Colonic mucosa (tissue), 4 donors: ENCODE results near the gene CLDN7. TPM values are rescaled to one million over a fixed set of nuclear protein-coding genes. Genes with fewer than 3 reads are reported as not detected.

ENCODE experiments used
- DNase-seq: peaks from one replicate; pipeline ENCODE4 v3.0.0-alpha.2; 2020
- H3K27ac ChIP-seq: fragments of 200-600 bp; one replicate; pipeline ENCODE4 v1.8.0; 2021
- H3K27me3 ChIP-seq: fragments of 200-600 bp; one replicate; pipeline ENCODE4 v1.8.0; 2021
- H3K36me3 ChIP-seq: fragments of 200-600 bp; one replicate; pipeline ENCODE4 v1.8.0; 2021
- H3K4me1 ChIP-seq: fragments of 200-600 bp; one replicate; pipeline ENCODE4 v1.8.0; 2021; ENCODE audit warnings: mild to moderate bottlenecking
- H3K4me3 ChIP-seq: fragments of 200-600 bp; one replicate; pipeline ENCODE4 v1.8.0; 2021
- H3K9ac ChIP-seq, 2 donors: one replicate each; pipeline ENCODE4 v1.7.0; 2013; ENCODE audit warnings: control low read depth in 2 of 2, low read depth in 2 of 2, low read length in 2 of 2
- H3K9me3 ChIP-seq: fragments of 200-600 bp; one replicate; pipeline ENCODE4 v1.8.0; 2021
- intact Hi-C: fragments of 100-400 bp; cut with DNase I; formaldehyde crosslinking; loops from one replicate; pipeline ENCODE4 v1.14.1; 2022
- total RNA-seq, 2 donors: library from RNA; stranded (reverse); fragmentation: NEBNext Ultra II Directional in 1 of 2; extraction: Animal tissue kit (Norgen Biotek cat#: 25700) in 1 of 2; gene quantifications; one replicate each; pipeline ENCODE4 v1.2.1, GENCODE V29; 2021
- TF ChIP-seq, protein P1 (sequence below): fragments of 200-600 bp; IDR thresholded peaks from one replicate; pipeline ENCODE4 v1.8.0; 2022; ENCODE audit warnings: antibody characterized with exemption, mild to moderate bottlenecking
- donor health status: healthy.
- donor health status: DM: no; HTN: no; CAD: no.
- donor health status: DM: no; HTN: no; CAD: no.

The CLDN7 gene
- total RNA-seq, 2 donors from 2014 or later: 798 to 919 TPM

- H3K36me3 ChIP-seq: peaks cover 19% of the 10 kb centered on the region
These were observed 33.4 kb downstream of the CLDN7 start for GRCh38 chr17:7228920-7229319.

DNA sequence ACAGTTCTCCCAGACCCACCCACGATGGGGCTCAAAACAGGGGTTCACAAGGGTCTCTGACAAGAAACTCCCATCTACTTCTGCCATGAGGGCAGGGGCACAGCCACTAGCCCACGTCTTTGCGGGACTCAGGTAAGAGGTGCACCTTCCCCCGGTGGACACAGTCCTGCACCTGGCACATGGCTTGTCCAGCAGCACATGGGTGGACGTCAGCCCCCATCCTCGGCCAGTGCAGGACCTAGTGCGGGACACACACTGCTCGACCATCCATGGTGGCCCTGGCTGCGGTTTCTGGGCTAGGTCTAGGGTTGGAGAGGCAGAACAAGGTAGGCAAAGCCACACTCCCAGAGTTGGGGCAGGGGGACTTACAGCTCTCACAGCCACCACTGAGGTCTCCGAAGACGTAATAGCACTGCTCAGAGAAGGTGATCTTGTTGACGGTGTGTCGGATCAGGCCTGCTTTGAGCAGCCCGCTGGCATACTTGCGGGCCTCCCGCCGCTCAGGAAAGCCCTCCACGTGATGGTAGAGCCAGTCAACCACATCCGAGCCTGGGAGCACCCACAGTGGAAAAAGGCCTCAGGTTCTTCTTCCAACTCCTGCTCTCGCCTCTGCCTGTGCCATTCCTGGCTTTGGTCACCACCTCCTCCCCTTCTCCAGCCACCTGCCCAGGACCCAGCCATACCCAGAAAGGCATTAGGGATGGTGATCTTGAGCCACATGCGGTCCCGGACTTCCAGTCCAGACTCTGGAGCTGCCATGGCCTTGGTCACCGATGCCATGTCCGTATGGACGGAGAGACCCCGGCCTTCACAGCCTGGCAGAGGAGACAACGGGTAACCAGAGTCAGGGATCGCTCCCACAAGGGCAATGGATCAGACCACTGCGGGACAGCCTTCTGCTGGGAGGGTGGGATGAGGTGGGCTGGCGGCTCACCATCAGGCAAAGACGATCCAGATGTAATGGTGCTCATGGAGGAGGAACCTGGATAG is 35.3 kb downstream of the CLDN7 start:
- Histone ChIP-seq H3K4me1 (no peaks in the 10 kb centered on the region), H3K36me3 (peaks cover 30% of the 10 kb centered on the region), H3K9ac (no peak overlapping the region), H3K9me3 (no peaks in the 10 kb centered on the region), H3K27ac (no peak overlapping the region), H3K4me3 (no peak overlapping the region), H3K27me3 (no peaks in the 10 kb centered on the region)
- DNase-seq: no peak
- TF ChIP-seq, protein P1, sequence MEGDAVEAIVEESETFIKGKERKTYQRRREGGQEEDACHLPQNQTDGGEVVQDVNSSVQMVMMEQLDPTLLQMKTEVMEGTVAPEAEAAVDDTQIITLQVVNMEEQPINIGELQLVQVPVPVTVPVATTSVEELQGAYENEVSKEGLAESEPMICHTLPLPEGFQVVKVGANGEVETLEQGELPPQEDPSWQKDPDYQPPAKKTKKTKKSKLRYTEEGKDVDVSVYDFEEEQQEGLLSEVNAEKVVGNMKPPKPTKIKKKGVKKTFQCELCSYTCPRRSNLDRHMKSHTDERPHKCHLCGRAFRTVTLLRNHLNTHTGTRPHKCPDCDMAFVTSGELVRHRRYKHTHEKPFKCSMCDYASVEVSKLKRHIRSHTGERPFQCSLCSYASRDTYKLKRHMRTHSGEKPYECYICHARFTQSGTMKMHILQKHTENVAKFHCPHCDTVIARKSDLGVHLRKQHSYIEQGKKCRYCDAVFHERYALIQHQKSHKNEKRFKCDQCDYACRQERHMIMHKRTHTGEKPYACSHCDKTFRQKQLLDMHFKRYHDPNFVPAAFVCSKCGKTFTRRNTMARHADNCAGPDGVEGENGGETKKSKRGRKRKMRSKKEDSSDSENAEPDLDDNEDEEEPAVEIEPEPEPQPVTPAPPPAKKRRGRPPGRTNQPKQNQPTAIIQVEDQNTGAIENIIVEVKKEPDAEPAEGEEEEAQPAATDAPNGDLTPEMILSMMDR: no peak
- intact Hi-C loops: no loop called here

More at GRCh38 chr17:7228920-7229319, 33.4 kb downstream of the CLDN7 start:
- Histone ChIP-seq H3K4me1 (no peaks in the 10 kb centered on the region), H3K27me3 (no peaks in the 10 kb centered on the region), H3K4me3 (no peak overlapping the region), H3K9me3 (no peaks in the 10 kb centered on the region), H3K27ac (no peak overlapping the region), H3K9ac (no peak overlapping the region)
- TF ChIP-seq, protein P1: no peak
- intact Hi-C loops: no loop called here
- no peak for DNase-seq

DNA sequence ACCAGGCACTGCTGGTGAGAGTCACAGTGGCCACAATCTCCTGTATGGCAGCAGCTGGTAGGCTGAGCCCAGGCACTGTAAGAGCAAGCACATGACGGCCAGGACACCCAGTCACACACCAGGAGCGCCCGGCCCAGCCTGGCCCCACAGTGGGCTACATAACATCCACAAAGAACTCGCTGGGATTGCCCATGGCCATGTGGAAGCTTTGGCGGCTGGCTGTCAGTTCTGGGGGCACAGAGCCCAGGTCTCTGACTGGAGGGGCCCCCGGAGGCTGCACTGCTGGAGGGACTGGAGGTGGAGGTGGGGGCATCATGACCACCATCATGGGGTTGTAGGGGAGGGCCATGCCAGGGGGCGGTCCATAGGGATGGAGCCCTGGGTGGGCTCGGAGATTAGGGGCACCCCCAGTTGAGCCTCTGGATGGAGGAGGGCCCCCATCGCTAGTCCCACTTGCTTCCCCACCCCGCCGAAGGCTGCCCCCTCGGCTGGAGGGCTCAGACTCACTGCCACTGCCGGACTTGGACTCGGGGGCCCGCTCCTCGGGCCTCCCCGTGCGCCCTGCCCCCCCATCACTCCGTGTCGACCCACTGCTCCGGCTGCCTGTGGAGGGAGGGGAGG is 36.5 kb downstream of the CLDN7 start:
- H3K4me3 ChIP-seq: no peak overlapping the region
- DNase-seq: no peak
- H3K27ac ChIP-seq: no peak overlapping the region
- peaks cover 10% of the 10 kb centered on the region for H3K4me1 ChIP-seq
- H3K27me3 ChIP-seq: no peaks in the 10 kb centered on the region
- no peaks in the 10 kb centered on the region for H3K9me3 ChIP-seq
- H3K36me3 ChIP-seq: peaks cover 30% of the 10 kb centered on the region
- intact Hi-C loops: no loop called here
- H3K9ac ChIP-seq: no peak overlapping the region
- TF ChIP-seq, protein P1: no peak

GRCh38 chr17:7224661-7225111 is 37.6 kb downstream of the CLDN7 start:
- Histone ChIP-seq H3K27ac (no peak overlapping the region), H3K27me3 (no peaks in the 10 kb centered on the region), H3K4me1 (peaks cover 14% of the 10 kb centered on the region), H3K9me3 (no peaks in the 10 kb centered on the region), H3K4me3 (no peak overlapping the region), H3K9ac (no peak overlapping the region), H3K36me3 (peaks cover 23% of the 10 kb centered on the region)
- TF ChIP-seq, protein P1: no peak
- intact Hi-C loops: no loop called here
- no peak for DNase-seq

DNA sequence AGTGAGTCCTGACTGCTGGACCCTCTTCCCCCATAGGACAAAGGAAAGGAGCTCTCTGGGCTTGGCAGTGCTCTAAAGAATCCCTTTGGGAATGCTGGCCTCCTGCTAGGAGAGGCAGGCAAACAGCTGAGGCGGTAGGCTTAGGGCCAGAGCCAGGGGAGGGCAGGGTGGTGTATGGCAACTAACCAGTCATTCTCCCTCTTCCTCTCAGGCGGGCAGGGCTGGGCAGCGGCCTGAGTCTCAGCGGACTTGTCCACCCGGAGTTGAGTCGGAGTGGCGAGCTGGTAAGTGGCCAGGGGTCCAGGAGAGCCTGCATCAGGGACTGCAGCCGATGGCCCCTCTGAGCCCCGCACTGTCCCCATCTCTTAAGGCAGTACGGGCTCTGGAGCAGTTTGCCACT is 38.2 kb downstream of the CLDN7 start:
- no peak overlapping the region for H3K27ac ChIP-seq

More for the DNA sequence above, 38.2 kb downstream of the CLDN7 start:
- H3K4me3 ChIP-seq: no peak overlapping the region
- no peak for DNase-seq
- H3K9ac ChIP-seq: no peak overlapping the region
- H3K36me3 ChIP-seq: peaks cover 17% of the 10 kb centered on the region
- TF ChIP-seq, protein P1: no peak
- intact Hi-C loops: no loop called here
- no peaks in the 10 kb centered on the region for H3K27me3 ChIP-seq
- H3K4me1 ChIP-seq: peaks cover 14% of the 10 kb centered on the region
- no peaks in the 10 kb centered on the region for H3K9me3 ChIP-seq
